Stomach (tissue), 4 donors: ENCODE measurements around the gene TPRG1.

ENCODE experiments used
- CTCF ChIP-seq, 7 experiments: fragments of 450-650 bp in 4 of 7; fragments of 200-600 bp in 3 of 7; sonication (generic) in 3 of 7; IDR thresholded peaks; one replicate each; pipeline ENCODE4 v1.5.1; 2016 to 2019; ENCODE audit warnings: antibody characterized with exemption in 7 of 7, control low read depth in 2 of 7, mild to moderate bottlenecking in 1 of 7
- POLR2AphosphoS5 ChIP-seq, 3 donors: sonication (generic); formaldehyde crosslinking; IDR thresholded peaks; one replicate each; pipeline ENCODE4 v1.6.1; 2016; ENCODE audit warnings: antibody characterized with exemption in 3 of 3

GRCh38 chr3:189229196-189229828, 57.5 kb downstream of the TPRG1 start:
- no peak for TF ChIP-seq POLR2AphosphoS5 (IDR thresholded peaks at IDR 0.05)
- no peak for TF ChIP-seq CTCF (IDR thresholded peaks at IDR 0.05)
